Measurements from ENCODE around the gene LPCAT2.

GRCh38 chr16:55605754-55606336 is 97.0 kb downstream of the LPCAT2 start:
- TF ChIP-seq CTCF (IDR thresholded peaks at IDR 0.05; ENCODE audit: poor library complexity) (no peak), EZH2 (IDR thresholded peaks at IDR 0.05; ENCODE audit: borderline replicate concordance) (no peak)
